ENCODE measurements around the gene CDC45.

Gene CDC45

DNA sequence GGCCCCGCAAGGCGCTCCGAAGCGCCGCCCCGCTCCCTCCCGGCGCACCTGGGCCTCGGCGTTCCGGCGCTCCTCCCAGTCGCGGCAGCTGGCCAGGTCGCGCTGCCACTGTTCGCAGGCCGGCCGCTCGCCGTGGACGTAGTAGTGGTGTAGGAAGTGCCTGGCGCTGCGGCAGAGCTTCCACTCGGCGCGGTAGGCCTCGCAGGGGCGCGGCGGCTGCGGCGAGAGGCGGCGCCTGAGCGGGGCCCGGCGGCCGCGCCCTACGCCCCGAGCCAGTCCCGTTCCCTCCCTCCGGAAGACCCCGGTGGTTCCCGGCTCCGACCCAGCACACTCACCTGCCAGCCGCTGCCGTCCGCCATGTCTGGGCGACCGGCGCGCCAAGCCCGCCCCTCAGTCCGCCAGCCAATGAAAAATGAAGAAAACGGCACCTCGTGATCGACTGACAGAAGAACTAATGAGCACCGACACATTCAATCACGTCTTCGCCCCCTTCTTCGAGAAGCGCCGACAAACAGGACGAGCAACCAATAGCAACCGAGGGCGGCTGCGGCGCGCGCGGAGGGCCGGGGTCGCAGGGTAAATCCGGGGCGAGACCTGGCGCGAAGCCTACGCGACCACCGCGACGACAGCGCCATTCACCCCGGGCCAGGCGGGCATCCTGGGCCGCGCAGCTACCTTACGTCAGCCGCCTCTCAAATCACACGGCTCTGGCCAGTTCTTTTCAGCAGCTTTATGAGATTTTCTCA, 32.2 kb upstream of the CDC45 start, which contains the start of gene C22orf39:
Gene C22orf39, minus strand, starts transcription at position 382 of the 746 bp plus-strand sequence. Its CDS starts 23 bp downstream, at position 359.
- no peaks in the 10 kb centered on the region for H3K9me3 ChIP-seq (ENCODE audit: insufficient read depth, low read depth, low read length)
- H3F3A ChIP-seq (ENCODE audit: low read depth) = no peaks in the 10 kb centered on the region
- no peaks in the 10 kb centered on the region for H3K27me3 ChIP-seq (ENCODE audit: insufficient read depth, low read length, poor library complexity, severe bottlenecking)
- H3K4me3 ChIP-seq (ENCODE audit: low read length, poor library complexity, severe bottlenecking) = peak within 1 kb of the TSS; percentile 84
- H3K9me2 ChIP-seq (replicated peaks; ENCODE audit: low read depth, low read length) = no peaks in the 10 kb centered on the region
- H2AFZ ChIP-seq (ENCODE audit: low read length) = peak within 1 kb of the TSS; percentile 93
- TF ChIP-seq EZH2phosphoT487 (IDR thresholded peaks at IDR 0.05; ENCODE audit: borderline replicate concordance) = no peak
- TF ChIP-seq, protein P1, sequence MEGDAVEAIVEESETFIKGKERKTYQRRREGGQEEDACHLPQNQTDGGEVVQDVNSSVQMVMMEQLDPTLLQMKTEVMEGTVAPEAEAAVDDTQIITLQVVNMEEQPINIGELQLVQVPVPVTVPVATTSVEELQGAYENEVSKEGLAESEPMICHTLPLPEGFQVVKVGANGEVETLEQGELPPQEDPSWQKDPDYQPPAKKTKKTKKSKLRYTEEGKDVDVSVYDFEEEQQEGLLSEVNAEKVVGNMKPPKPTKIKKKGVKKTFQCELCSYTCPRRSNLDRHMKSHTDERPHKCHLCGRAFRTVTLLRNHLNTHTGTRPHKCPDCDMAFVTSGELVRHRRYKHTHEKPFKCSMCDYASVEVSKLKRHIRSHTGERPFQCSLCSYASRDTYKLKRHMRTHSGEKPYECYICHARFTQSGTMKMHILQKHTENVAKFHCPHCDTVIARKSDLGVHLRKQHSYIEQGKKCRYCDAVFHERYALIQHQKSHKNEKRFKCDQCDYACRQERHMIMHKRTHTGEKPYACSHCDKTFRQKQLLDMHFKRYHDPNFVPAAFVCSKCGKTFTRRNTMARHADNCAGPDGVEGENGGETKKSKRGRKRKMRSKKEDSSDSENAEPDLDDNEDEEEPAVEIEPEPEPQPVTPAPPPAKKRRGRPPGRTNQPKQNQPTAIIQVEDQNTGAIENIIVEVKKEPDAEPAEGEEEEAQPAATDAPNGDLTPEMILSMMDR (conservative IDR thresholded peaks at IDR 0.05; ENCODE audit: low read length) = no peak
- H3K4me2 ChIP-seq (ENCODE audit: low read depth, low read length, poor library complexity, severe bottlenecking) = peak within 1 kb of the TSS; percentile 80
- peaks cover 8% of the 10 kb centered on the region; the same call in 1 of the 2 replicates for H3K36me3 ChIP-seq (ENCODE audit: insufficient read depth, low read length)
- peak within 1 kb of the TSS; percentile 83 for H3K9ac ChIP-seq (ENCODE audit: low read depth, low read length, poor library complexity, severe bottlenecking)
- H3K79me2 ChIP-seq (ENCODE audit: insufficient read depth, low read length) = peaks cover 66% of the 10 kb centered on the region
- H3K4me1 ChIP-seq (ENCODE audit: insufficient read depth, low read length, poor library complexity, severe bottlenecking) = peaks cover 36% of the 10 kb centered on the region
- H4K20me1 ChIP-seq (ENCODE audit: insufficient read depth, low read length, poor library complexity, severe bottlenecking) = peaks cover 27% of the 10 kb centered on the region

DNA sequence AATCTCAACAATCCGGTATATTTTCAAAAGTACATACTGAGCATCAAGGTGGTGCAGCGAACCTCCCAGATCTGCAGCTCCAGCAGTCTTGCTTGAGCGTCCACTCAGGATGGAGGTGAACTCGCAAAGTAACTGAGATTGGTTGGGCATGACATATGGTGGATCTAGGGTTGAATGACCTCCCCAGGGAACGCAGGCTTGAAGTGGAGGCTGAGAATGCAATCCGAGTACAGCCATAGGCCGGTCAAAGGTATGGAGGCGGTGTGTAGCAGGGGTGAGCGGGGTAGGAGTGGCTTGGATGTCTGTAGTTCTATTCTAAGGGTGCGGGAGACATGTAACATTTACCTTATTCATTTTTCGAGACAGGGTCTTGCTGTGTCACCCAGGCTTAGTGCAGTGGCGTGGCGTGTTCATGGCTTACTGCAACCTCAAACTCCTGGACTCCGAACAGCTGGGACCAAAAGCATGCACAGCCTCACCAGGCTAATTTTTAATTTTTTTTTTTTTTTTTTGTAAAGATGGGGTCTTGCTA, 31.6 kb upstream of the CDC45 start:
- H3K4me1 ChIP-seq (ENCODE audit: insufficient read depth, low read length, poor library complexity, severe bottlenecking) = peaks cover 36% of the 10 kb centered on the region
- H3K9ac ChIP-seq (ENCODE audit: low read depth, low read length, poor library complexity, severe bottlenecking) = peak overlapping the region; percentile 83
- peak overlapping the region; percentile 93 for H2AFZ ChIP-seq (ENCODE audit: low read length)
- TF ChIP-seq, protein P1 (conservative IDR thresholded peaks at IDR 0.05; ENCODE audit: low read length) = no peak
- TF ChIP-seq EZH2phosphoT487 (IDR thresholded peaks at IDR 0.05; ENCODE audit: borderline replicate concordance) = no peak
- peak overlapping the region; percentile 77 for H3K4me2 ChIP-seq (ENCODE audit: low read depth, low read length, poor library complexity, severe bottlenecking)
- H4K20me1 ChIP-seq (ENCODE audit: insufficient read depth, low read length, poor library complexity, severe bottlenecking) = peaks cover 27% of the 10 kb centered on the region
- no peaks in the 10 kb centered on the region for H3K9me3 ChIP-seq (ENCODE audit: insufficient read depth, low read depth, low read length)
- H3F3A ChIP-seq (ENCODE audit: low read depth) = no peaks in the 10 kb centered on the region
- no peaks in the 10 kb centered on the region for H3K27me3 ChIP-seq (ENCODE audit: insufficient read depth, low read length, poor library complexity, severe bottlenecking)
- no peaks in the 10 kb centered on the region for H3K9me2 ChIP-seq (replicated peaks; ENCODE audit: low read depth, low read length)
- peaks cover 13% of the 10 kb centered on the region; the same call in 1 of the 2 replicates for H3K36me3 ChIP-seq (ENCODE audit: insufficient read depth, low read length)
- peaks cover 60% of the 10 kb centered on the region for H3K79me2 ChIP-seq (ENCODE audit: insufficient read depth, low read length)
- peak overlapping the region; percentile 84 for H3K4me3 ChIP-seq (ENCODE audit: low read length, poor library complexity, severe bottlenecking)

DNA sequence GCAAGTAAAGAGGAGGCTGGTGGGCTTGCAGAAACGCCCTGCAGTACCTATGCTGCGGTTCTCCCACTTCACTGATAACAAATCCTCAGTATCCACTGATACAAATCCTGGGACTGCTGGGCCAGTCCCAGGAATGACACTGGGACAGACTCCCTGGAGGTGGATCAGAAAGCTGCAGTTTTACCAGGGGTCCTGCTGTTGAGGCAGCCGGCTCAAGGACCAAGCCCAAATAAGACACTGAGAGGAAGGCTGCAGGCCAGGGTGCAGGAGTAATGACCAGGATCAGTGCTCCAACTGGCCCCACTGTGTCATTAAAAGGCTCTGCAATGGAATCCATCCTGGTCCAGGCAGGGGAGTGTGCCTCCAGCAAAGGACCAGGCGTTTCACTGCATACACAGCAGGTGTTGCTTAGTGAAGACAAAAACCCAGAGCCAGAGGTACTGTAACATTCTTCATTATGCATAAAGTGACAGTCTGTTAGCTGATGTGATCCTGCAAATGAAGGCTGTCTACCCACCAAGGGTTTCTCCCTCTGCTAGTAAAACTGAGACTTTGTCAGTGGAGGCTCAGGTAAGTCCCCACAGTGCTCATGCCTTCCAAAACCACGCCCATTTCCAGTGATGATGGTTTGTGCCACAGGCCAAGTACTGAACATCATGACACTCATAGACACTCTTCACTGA, 30.8 kb upstream of the CDC45 start:
- no peaks in the 10 kb centered on the region for H3K27me3 ChIP-seq (ENCODE audit: insufficient read depth, low read length, poor library complexity, severe bottlenecking)
- H3K36me3 ChIP-seq (ENCODE audit: insufficient read depth, low read length) = peaks cover 16% of the 10 kb centered on the region; the same call in 1 of the 2 replicates
- peaks cover 53% of the 10 kb centered on the region for H3K79me2 ChIP-seq (ENCODE audit: insufficient read depth, low read length)
- H2AFZ ChIP-seq (ENCODE audit: low read length) = no peak overlapping the region
- H3K4me2 ChIP-seq (ENCODE audit: low read depth, low read length, poor library complexity, severe bottlenecking) = peak overlapping the region; percentile 77
- no peaks in the 10 kb centered on the region for H3K9me2 ChIP-seq (replicated peaks; ENCODE audit: low read depth, low read length)
- H3K9ac ChIP-seq (ENCODE audit: low read depth, low read length, poor library complexity, severe bottlenecking) = peak overlapping the region; percentile 83
- peaks cover 20% of the 10 kb centered on the region for H4K20me1 ChIP-seq (ENCODE audit: insufficient read depth, low read length, poor library complexity, severe bottlenecking)
- peak overlapping the region; percentile 84 for H3K4me3 ChIP-seq (ENCODE audit: low read length, poor library complexity, severe bottlenecking)
- TF ChIP-seq EZH2phosphoT487 (IDR thresholded peaks at IDR 0.05; ENCODE audit: borderline replicate concordance) = no peak
- TF ChIP-seq, protein P1 (conservative IDR thresholded peaks at IDR 0.05; ENCODE audit: low read length) = no peak
- peaks cover 31% of the 10 kb centered on the region for H3K4me1 ChIP-seq (ENCODE audit: insufficient read depth, low read length, poor library complexity, severe bottlenecking)
- no peaks in the 10 kb centered on the region for H3K9me3 ChIP-seq (ENCODE audit: insufficient read depth, low read depth, low read length)
- no peaks in the 10 kb centered on the region for H3F3A ChIP-seq (ENCODE audit: low read depth)
